ENCODE data around the gene VMP1. TPM values are rescaled to one million over a fixed set of nuclear protein-coding genes. Genes with fewer than 3 reads are reported as not detected.

Gene VMP1
- total and polyA plus RNA-seq, 2 of the 13 experiments (the other 11 are each of a cell fraction or from before 2014, with no cell fraction given) = 186 to 271 TPM

- peak; percentile 55; the same call in 1 of the 2 replicates for TF ChIP-seq SP5 (CRISPR knock-in tag; IDR thresholded peaks at IDR 0.05; ENCODE audit: borderline replicate concordance, low read depth)
- peak; percentile 8; the same call in 1 of the 2 replicates for TF ChIP-seq GTF2F1 (IDR thresholded peaks at IDR 0.05; ENCODE audit: low read length)
- no peak for TF ChIP-seq ZFP36 (IDR thresholded peaks at IDR 0.05; ENCODE audit: borderline replicate concordance, low read depth, low read length, partially characterized antibody)
- TF ChIP-seq HIVEP1 (CRISPR knock-in tag; IDR thresholded peaks at IDR 0.05) = no peak
- peak; percentile 66; the same call in 1 of the 2 replicates for TF ChIP-seq NFAT5 (CRISPR knock-in tag; IDR thresholded peaks at IDR 0.05)
- TF ChIP-seq ZFY (CRISPR knock-in tag; IDR thresholded peaks at IDR 0.05) = no peak
- TF ChIP-seq BRCA1 (CRISPR knock-in tag; IDR thresholded peaks at IDR 0.05) = peak; percentile 66; the same call in 1 of the 2 replicates
- 0 out of 2 replicates have a peak, but pooled peaks have one; percentile 58 for TF ChIP-seq ZNF512 (CRISPR knock-in tag; IDR thresholded peaks at IDR 0.05)
- peak in 1 of 2 experiments; percentile 87; a peak in 1 of 4 replicates for TF ChIP-seq HMGXB4 (CRISPR knock-in tag; IDR thresholded peaks at IDR 0.05; ENCODE audit: borderline replicate concordance in 1 of 2, low read depth in 1 of 2)
- peak; percentile 45; the same call in 1 of the 2 replicates for TF ChIP-seq ZNF510 (CRISPR knock-in tag; IDR thresholded peaks at IDR 0.05; ENCODE audit: low read depth)
- TF ChIP-seq SNAPC5 (CRISPR knock-in tag; IDR thresholded peaks at IDR 0.05; ENCODE audit: borderline replicate concordance) = peak; percentile 80; the same call in 1 of the 2 replicates
- TF ChIP-seq TFAP4 (IDR thresholded peaks at IDR 0.05; ENCODE audit: borderline replicate concordance, low read depth) = no peak; the same call in 1 of the 2 replicates
- no peak for TF ChIP-seq ZNF580 (CRISPR knock-in tag; IDR thresholded peaks at IDR 0.05; ENCODE audit: borderline replicate concordance, low read depth)
- no peak for TF ChIP-seq HHEX (CRISPR knock-in tag; IDR thresholded peaks at IDR 0.05)
- TF ChIP-seq ZNF816 (CRISPR knock-in tag; IDR thresholded peaks at IDR 0.05; ENCODE audit: borderline replicate concordance) = 0 out of 2 replicates have a peak, but pooled peaks have one; percentile 8
- TF ChIP-seq ELF1 (CRISPR knock-in tag; IDR thresholded peaks at IDR 0.05) = peak; percentile 57
- TF ChIP-seq ZNF589 (CRISPR knock-in tag; conservative IDR thresholded peaks at IDR 0.05) = peak; percentile 31
- TF ChIP-seq MTA1 (CRISPR knock-in tag; IDR thresholded peaks at IDR 0.05; ENCODE audit: borderline replicate concordance) = peak; percentile 59; the same call in 1 of the 2 replicates
Observed at GRCh38 chr17:59842901-59843652, 135.6 kb downstream of the VMP1 start (continued).
